ENCODE measurements around the gene ACRBP.

The ACRBP gene

GRCh38 chr12:6606331-6607131 is 40.7 kb downstream of the ACRBP start:
- Histone ChIP-seq H3K4me3 (ENCODE audit: low read length) (peak overlapping the region; percentile 95), H3F3A (ENCODE audit: control insufficient read depth, insufficient read depth) (peaks cover 32% of the 10 kb centered on the region), H3K36me3 (ENCODE audit: control insufficient read depth, low read length) (peaks cover 47% of the 10 kb centered on the region), H3K27me3 (ENCODE audit: control insufficient read depth, low read length) (no peaks in the 10 kb centered on the region), H3K79me2 (ENCODE audit: control insufficient read depth, low read length) (peaks cover 54% of the 10 kb centered on the region), H3K9me2 (replicated peaks; ENCODE audit: control insufficient read depth, low read length) (no peaks in the 10 kb centered on the region), H3K9me3 (ENCODE audit: control insufficient read depth, insufficient read depth, low read length) (no peaks in the 10 kb centered on the region), H3K4me2 (ENCODE audit: low read length) (peak overlapping the region; percentile 93), H3K4me1 (ENCODE audit: control insufficient read depth, low read length) (peaks cover 56% of the 10 kb centered on the region), H4K20me1 (ENCODE audit: control insufficient read depth, insufficient read depth, low read depth, low read length) (peaks cover 23% of the 10 kb centered on the region), H3K27ac (ENCODE audit: low read depth, low read length) (peak overlapping the region; percentile 73)
- TF ChIP-seq EZH2phosphoT487 (IDR thresholded peaks at IDR 0.05; ENCODE audit: borderline replicate concordance, low read length) (no peak), CTCF (IDR thresholded peaks at IDR 0.05; ENCODE audit: low read depth, low read length, poor library complexity, severe bottlenecking) (no peak)

GRCh38 chr12:6605421-6606330 is 41.6 kb downstream of the ACRBP start:
- Histone ChIP-seq H3K9me3 (ENCODE audit: control insufficient read depth, insufficient read depth, low read length) (no peaks in the 10 kb centered on the region), H3K27ac (ENCODE audit: low read depth, low read length) (peak overlapping the region; percentile 73), H3K27me3 (ENCODE audit: control insufficient read depth, low read length) (no peaks in the 10 kb centered on the region), H3K4me1 (ENCODE audit: control insufficient read depth, low read length) (peaks cover 49% of the 10 kb centered on the region), H3K9me2 (replicated peaks; ENCODE audit: control insufficient read depth, low read length) (no peaks in the 10 kb centered on the region), H3F3A (ENCODE audit: control insufficient read depth, insufficient read depth) (peaks cover 28% of the 10 kb centered on the region), H3K36me3 (ENCODE audit: control insufficient read depth, low read length) (peaks cover 56% of the 10 kb centered on the region), H3K4me2 (ENCODE audit: low read length) (peak overlapping the region; percentile 93), H3K79me2 (ENCODE audit: control insufficient read depth, low read length) (peaks cover 62% of the 10 kb centered on the region), H3K4me3 (ENCODE audit: low read length) (peak overlapping the region; percentile 95), H4K20me1 (ENCODE audit: control insufficient read depth, insufficient read depth, low read depth, low read length) (peaks cover 23% of the 10 kb centered on the region)
- TF ChIP-seq EZH2phosphoT487 (IDR thresholded peaks at IDR 0.05; ENCODE audit: borderline replicate concordance, low read length) (no peak), CTCF (IDR thresholded peaks at IDR 0.05; ENCODE audit: low read depth, low read length, poor library complexity, severe bottlenecking) (no peak)

- Histone ChIP-seq H3K9me2 (replicated peaks; ENCODE audit: control insufficient read depth, low read length) (no peaks in the 10 kb centered on the region), H3K4me1 (ENCODE audit: control insufficient read depth, low read length) (peaks cover 49% of the 10 kb centered on the region), H3K27me3 (ENCODE audit: control insufficient read depth, low read length) (no peaks in the 10 kb centered on the region), H3K79me2 (ENCODE audit: control insufficient read depth, low read length) (peaks cover 72% of the 10 kb centered on the region), H3K4me3 (ENCODE audit: low read length) (peak overlapping the region; percentile 95), H3K4me2 (ENCODE audit: low read length) (peak overlapping the region; percentile 93), H3K27ac (ENCODE audit: low read depth, low read length) (no peak overlapping the region), H3K36me3 (ENCODE audit: control insufficient read depth, low read length) (peaks cover 68% of the 10 kb centered on the region), H3K9me3 (ENCODE audit: control insufficient read depth, insufficient read depth, low read length) (no peaks in the 10 kb centered on the region), H4K20me1 (ENCODE audit: control insufficient read depth, insufficient read depth, low read depth, low read length) (peaks cover 23% of the 10 kb centered on the region), H3F3A (ENCODE audit: control insufficient read depth, insufficient read depth) (peaks cover 22% of the 10 kb centered on the region)
- TF ChIP-seq CTCF (IDR thresholded peaks at IDR 0.05; ENCODE audit: low read depth, low read length, poor library complexity, severe bottlenecking), result no peak
- no peak for TF ChIP-seq EZH2phosphoT487 (IDR thresholded peaks at IDR 0.05; ENCODE audit: borderline replicate concordance, low read length)
These were observed 42.8 kb downstream of the ACRBP start for GRCh38 chr12:6604259-6605029.

All from DOHH2 (cell line).